ENCODE measurements around the gene UPK3B.
"Not testable (repeated sequence)": the region's sequence is repeated elsewhere in the genome, so short reads cannot be mapped to it uniquely, and the experiment has no call there.

GRCh38 chr7:76464959-76465358 lies 45.4 kb upstream of the UPK3B start:
- TF ChIP-seq CTCF (IDR thresholded peaks at IDR 0.05; ENCODE audit: extremely low read depth in 1 of 2, insufficient read depth in 1 of 2, low read depth in 1 of 2, low read length in 2 of 2); POLR2A (IDR thresholded peaks at IDR 0.05; ENCODE audit: low read depth, low read length): not testable (repeated sequence)
